GM06990 (cell line): ENCODE data around the gene IRF4.

Experiments
- DNase-seq: peaks from one replicate; pipeline ENCODE4 v3.0.0-alpha.2; 2011; ENCODE audit not compliant: insufficient read length; ENCODE audit errors: extremely low read depth
- H3K27me3 ChIP-seq: replicated peaks from 2 replicates; pipeline ENCODE4 v1.6.0; 2011; ENCODE audit warnings: low read length; ENCODE audit not compliant: control insufficient read depth, insufficient read depth
- H3K36me3 ChIP-seq: 2 replicates; pipeline ENCODE4 v1.5.1; 2011; ENCODE audit warnings: low read length; ENCODE audit not compliant: control insufficient read depth, insufficient read depth
- H3K4me3 ChIP-seq: replicated peaks from 2 replicates; pipeline ENCODE4 v1.5.1; 2011; ENCODE audit warnings: low read depth, mild to moderate bottlenecking, control low read depth, low read length
- CTCF ChIP-seq: IDR thresholded peaks from 2 replicates; pipeline ENCODE4 v1.5.1; 2011; ENCODE audit warnings: low read length, control low read depth, mild to moderate bottlenecking, inconsistent platforms; ENCODE audit not compliant: insufficient read depth, poor library complexity, severe bottlenecking

The IRF4 gene

GRCh38 chr6:451847-452246, 60.3 kb downstream of the IRF4 start:
- no peaks in the 10 kb centered on the region for H3K27me3 ChIP-seq
- DNase-seq, result no peak
- TF ChIP-seq CTCF, result no peak
- H3K4me3 ChIP-seq, result no peak overlapping the region
- no peaks in the 10 kb centered on the region for H3K36me3 ChIP-seq

GRCh38 chr6:452301-453067, 60.9 kb downstream of the IRF4 start:
- Histone ChIP-seq H3K4me3 (no peak overlapping the region), H3K27me3 (no peaks in the 10 kb centered on the region), H3K36me3 (no peaks in the 10 kb centered on the region)
- no peak for DNase-seq
- no peak for TF ChIP-seq CTCF

- H3K27me3 ChIP-seq, result no peaks in the 10 kb centered on the region
These were observed 61.6 kb downstream of the IRF4 start for GRCh38 chr6:453152-453551.

GRCh38 chr6:454148-454991, 62.8 kb downstream of the IRF4 start:
- Histone ChIP-seq H3K4me3 (no peak overlapping the region), H3K27me3 (no peaks in the 10 kb centered on the region), H3K36me3 (no peaks in the 10 kb centered on the region)
- TF ChIP-seq CTCF, result no peak
- no peak for DNase-seq

More at GRCh38 chr6:453152-453551, 61.6 kb downstream of the IRF4 start:
- no peaks in the 10 kb centered on the region for H3K36me3 ChIP-seq
- H3K4me3 ChIP-seq, result no peak overlapping the region
- TF ChIP-seq CTCF, result no peak
- DNase-seq, result no peak

- TF ChIP-seq CTCF, result no peak
- no peak overlapping the region for H3K4me3 ChIP-seq
- no peaks in the 10 kb centered on the region; the same call in 1 of the 2 replicates for H3K27me3 ChIP-seq
- no peaks in the 10 kb centered on the region for H3K36me3 ChIP-seq
- DNase-seq, result no peak
These were observed 63.5 kb downstream of the IRF4 start for GRCh38 chr6:455006-455585.
